Measurements from ENCODE around the gene UBXN4. TPM values are rescaled to one million over a fixed set of nuclear protein-coding genes. Genes with fewer than 3 reads are reported as not detected.
A peak's percentile ranks its signal among the peaks of the same experiment; 100 is the strongest.
"Not testable (repeated sequence)": the region's sequence is repeated elsewhere in the genome, so short reads cannot be mapped to it uniquely, and the experiment has no call there.

UBXN4 gene
- 116 and 127 TPM in 2 replicates for total RNA-seq

GRCh38 chr2:135741395-135742324 is at the start of gene UBXN4:
Gene UBXN4 (plus strand): TSS chr2:135741855. CDS start chr2:135741930, 75 bp downstream.
- intact Hi-C loops (cut with micrococcal nuclease) = loop anchor here (1.0 to 5.0 kb wide), 9 partner anchors 56 to 823 kb away; partner anchors contain the start of genes CCNT2, DARS1, MCM6 and R3HDM1
- Mint-ChIP-seq H3K27ac (peak within 1 kb of the TSS; percentile 100), H3K36me3 (ENCODE audit: low read depth) (peaks cover 21% of the 10 kb centered on the region), H3K27me3 (no peaks in the 10 kb centered on the region), H3K4me3 (peak within 1 kb of the TSS; percentile 99), H3K4me1 (peaks cover 36% of the 10 kb centered on the region), H3K9me3 (peaks cover 7% of the 10 kb centered on the region)
- peak; percentile 96 for DNase-seq

GRCh38 chr2:135694711-135695110 is 46.9 kb upstream of the UBXN4 start:
- no peaks in the 10 kb centered on the region for H3K27me3 Mint-ChIP-seq
- peaks cover 17% of the 10 kb centered on the region for H3K36me3 Mint-ChIP-seq (ENCODE audit: low read depth)

GRCh38 chr2:135698838-135699237 is 42.8 kb upstream of the UBXN4 start:
- Mint-ChIP-seq H3K27me3 (no peaks in the 10 kb centered on the region), H3K36me3 (ENCODE audit: low read depth) (peaks cover 13% of the 10 kb centered on the region), H3K9me3 (no peaks in the 10 kb centered on the region), H3K4me3 (no peak overlapping the region), H3K4me1 (no peaks in the 10 kb centered on the region), H3K27ac (no peak overlapping the region)
- DNase-seq = no peak
- intact Hi-C loops (cut with micrococcal nuclease) = no loop called here

More at GRCh38 chr2:135694711-135695110, 46.9 kb upstream of the UBXN4 start:
- Mint-ChIP-seq H3K4me1 (peaks cover 8% of the 10 kb centered on the region), H3K4me3 (no peak overlapping the region), H3K9me3 (no peaks in the 10 kb centered on the region), H3K27ac (no peak overlapping the region)
- intact Hi-C loops (cut with micrococcal nuclease) = loop anchor here (5.0 kb wide), 1 partner anchor 162 kb away; the partner anchor contains the start of genes R3HDM1 and ZRANB3
- peak; percentile 45 for DNase-seq

- H3K27ac Mint-ChIP-seq = no peak overlapping the region
- H3K4me3 Mint-ChIP-seq = no peak overlapping the region
- no peaks in the 10 kb centered on the region for H3K27me3 Mint-ChIP-seq
- intact Hi-C loops (cut with micrococcal nuclease) = no loop called here
- no peaks in the 10 kb centered on the region for H3K9me3 Mint-ChIP-seq
- DNase-seq = peak; percentile 42
- peaks cover 2% of the 10 kb centered on the region for H3K36me3 Mint-ChIP-seq (ENCODE audit: low read depth)
- H3K4me1 Mint-ChIP-seq = no peaks in the 10 kb centered on the region
These were observed 40.2 kb upstream of the UBXN4 start for GRCh38 chr2:135701442-135701841.

GRCh38 chr2:135703300-135703699 is 38.4 kb upstream of the UBXN4 start:
- Mint-ChIP-seq H3K27me3 (no peaks in the 10 kb centered on the region), H3K27ac (no peak overlapping the region), H3K4me1 (no peaks in the 10 kb centered on the region), H3K9me3 (no peaks in the 10 kb centered on the region), H3K4me3 (no peak overlapping the region), H3K36me3 (ENCODE audit: low read depth) (peaks cover 2% of the 10 kb centered on the region)
- DNase-seq = no peak
- intact Hi-C loops (cut with micrococcal nuclease) = no loop called here

GRCh38 chr2:135704075-135704474 is 37.6 kb upstream of the UBXN4 start:
- H3K4me1 Mint-ChIP-seq; intact Hi-C loops (cut with micrococcal nuclease); H3K36me3 Mint-ChIP-seq (ENCODE audit: low read depth); H3K4me3 Mint-ChIP-seq; H3K27ac Mint-ChIP-seq; H3K27me3 Mint-ChIP-seq; H3K9me3 Mint-ChIP-seq; DNase-seq: not testable (repeated sequence)

GRCh38 chr2:135708159-135708558 is 33.5 kb upstream of the UBXN4 start:
- Mint-ChIP-seq H3K9me3 (no peaks in the 10 kb centered on the region), H3K27me3 (no peaks in the 10 kb centered on the region), H3K4me3 (no peak overlapping the region), H3K27ac (no peak overlapping the region), H3K4me1 (peaks cover 2% of the 10 kb centered on the region), H3K36me3 (ENCODE audit: low read depth) (peaks cover 16% of the 10 kb centered on the region)
- intact Hi-C loops (cut with micrococcal nuclease) = no loop called here
- DNase-seq = no peak

GRCh38 chr2:135709992-135710391 is 31.7 kb upstream of the UBXN4 start:
- no peak overlapping the region for H3K27ac Mint-ChIP-seq
- H3K4me3 Mint-ChIP-seq = no peak overlapping the region
- H3K9me3 Mint-ChIP-seq = no peaks in the 10 kb centered on the region
- peak; percentile 91 for DNase-seq
- peaks cover 16% of the 10 kb centered on the region for H3K36me3 Mint-ChIP-seq (ENCODE audit: low read depth)
- intact Hi-C loops (cut with micrococcal nuclease) = loop anchor here (1.0 kb wide), 3 partner anchors 178 to 706 kb away; no protein-coding TSS in a partner anchor
- H3K27me3 Mint-ChIP-seq = no peaks in the 10 kb centered on the region
- peaks cover 2% of the 10 kb centered on the region for H3K4me1 Mint-ChIP-seq

GRCh38 chr2:135715086-135715485 is 26.6 kb upstream of the UBXN4 start:
- H3K4me1 Mint-ChIP-seq; H3K27me3 Mint-ChIP-seq; H3K27ac Mint-ChIP-seq; H3K4me3 Mint-ChIP-seq; DNase-seq; H3K9me3 Mint-ChIP-seq; intact Hi-C loops (cut with micrococcal nuclease): not testable (repeated sequence)
- H3K36me3 Mint-ChIP-seq (ENCODE audit: low read depth) = peaks cover 24% of the 10 kb centered on the region

- no peak overlapping the region for H3K4me3 Mint-ChIP-seq
- no peaks in the 10 kb centered on the region for H3K9me3 Mint-ChIP-seq
- H3K27me3 Mint-ChIP-seq = no peaks in the 10 kb centered on the region
- no peak overlapping the region for H3K27ac Mint-ChIP-seq
- H3K36me3 Mint-ChIP-seq (ENCODE audit: low read depth) = peaks cover 21% of the 10 kb centered on the region
- no peaks in the 10 kb centered on the region for H3K4me1 Mint-ChIP-seq
- intact Hi-C loops (cut with micrococcal nuclease) = no loop called here
- DNase-seq = no peak
These were observed 13.5 kb upstream of the UBXN4 start for GRCh38 chr2:135728064-135728743.

GRCh38 chr2:135732561-135732960 is 9.1 kb upstream of the UBXN4 start:
- H3K36me3 Mint-ChIP-seq (ENCODE audit: low read depth) = no peaks in the 10 kb centered on the region
- no peaks in the 10 kb centered on the region for H3K27me3 Mint-ChIP-seq
- peaks cover 3% of the 10 kb centered on the region for H3K9me3 Mint-ChIP-seq
- H3K4me1 Mint-ChIP-seq = no peaks in the 10 kb centered on the region
- intact Hi-C loops (cut with micrococcal nuclease) = no loop called here
- DNase-seq = no peak
- H3K27ac Mint-ChIP-seq = no peak overlapping the region
- no peak overlapping the region for H3K4me3 Mint-ChIP-seq

- Mint-ChIP-seq H3K36me3 (ENCODE audit: low read depth) (no peaks in the 10 kb centered on the region), H3K27me3 (no peaks in the 10 kb centered on the region), H3K4me3 (no peak overlapping the region), H3K4me1 (no peaks in the 10 kb centered on the region), H3K27ac (no peak overlapping the region), H3K9me3 (peaks cover 3% of the 10 kb centered on the region)
- intact Hi-C loops (cut with micrococcal nuclease) = no loop called here
- DNase-seq = no peak
These were observed 8.6 kb upstream of the UBXN4 start for GRCh38 chr2:135733045-135733444.

- H3K27ac Mint-ChIP-seq = no peak overlapping the region
- no peak for DNase-seq
- peaks cover 3% of the 10 kb centered on the region for H3K4me1 Mint-ChIP-seq
- no peaks in the 10 kb centered on the region for H3K36me3 Mint-ChIP-seq (ENCODE audit: low read depth)
- no peak overlapping the region for H3K4me3 Mint-ChIP-seq
- H3K9me3 Mint-ChIP-seq = peaks cover 7% of the 10 kb centered on the region
- intact Hi-C loops (cut with micrococcal nuclease) = no loop called here
- no peaks in the 10 kb centered on the region for H3K27me3 Mint-ChIP-seq
These were observed 5.1 kb upstream of the UBXN4 start for GRCh38 chr2:135736546-135736945.

GRCh38 chr2:135740206-135740605 is 1.4 kb upstream of the UBXN4 start:
- H3K27me3 Mint-ChIP-seq = no peaks in the 10 kb centered on the region
- no peak overlapping the region for H3K27ac Mint-ChIP-seq
- H3K36me3 Mint-ChIP-seq (ENCODE audit: low read depth) = peaks cover 11% of the 10 kb centered on the region
- DNase-seq = no peak
- intact Hi-C loops (cut with micrococcal nuclease) = loop anchor here (5.0 kb wide), 2 partner anchors 78 to 642 kb away; no protein-coding TSS in a partner anchor
- H3K4me1 Mint-ChIP-seq = peaks cover 25% of the 10 kb centered on the region
- peaks cover 7% of the 10 kb centered on the region for H3K9me3 Mint-ChIP-seq
- no peak overlapping the region for H3K4me3 Mint-ChIP-seq

Measured in activated CD4-positive, alpha-beta T cell treated with anti-CD3 and anti-CD28 coated beads, Interleukin-2, amount 10 ng/mL, durations not matched to agents 24 days and 14 days (primary cell).